ENCODE results near the gene PLCB3.

PLCB3 gene

GRCh38 chr11:64220271-64220670, 31.1 kb upstream of the PLCB3 start:
- no peak overlapping the region for H3K4me3 ChIP-seq (ENCODE audit: control insufficient read depth, low read depth, low read length)
- no peak for DNase-seq (ENCODE audit: low read depth)
- no peak for TF ChIP-seq CTCF (IDR thresholded peaks at IDR 0.05; ENCODE audit: control insufficient read depth, insufficient read depth, low read depth, low read length, missing control alignments)

- TF ChIP-seq CTCF (IDR thresholded peaks at IDR 0.05; ENCODE audit: control insufficient read depth, insufficient read depth, low read depth, low read length, missing control alignments): no peak
- H3K4me3 ChIP-seq (ENCODE audit: control insufficient read depth, low read depth, low read length): no peak overlapping the region
- DNase-seq (ENCODE audit: low read depth): no peak
Measured at GRCh38 chr11:64220798-64221197, 30.5 kb upstream of the PLCB3 start.

DNA sequence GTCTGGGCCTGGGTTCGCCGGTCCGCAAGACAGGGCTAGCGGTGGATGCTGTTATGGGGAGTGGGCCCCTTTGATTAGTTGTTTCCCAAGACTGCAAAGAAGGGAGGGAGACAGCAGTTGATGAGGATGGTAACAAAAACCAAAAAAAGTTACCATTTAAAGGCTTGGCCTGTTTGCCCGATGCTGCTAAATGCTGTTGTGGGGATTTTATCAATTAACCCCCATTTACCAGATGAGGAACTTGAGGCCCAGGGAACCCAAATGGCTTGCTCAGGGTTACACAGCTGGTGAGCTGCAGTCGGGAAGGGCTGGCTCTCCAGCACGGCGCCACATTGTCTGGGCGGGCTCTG, 28.7 kb upstream of the PLCB3 start:
- no peak for DNase-seq (ENCODE audit: low read depth)
- H3K4me3 ChIP-seq (ENCODE audit: control insufficient read depth, low read depth, low read length): no peak overlapping the region
- TF ChIP-seq CTCF (IDR thresholded peaks at IDR 0.05; ENCODE audit: control insufficient read depth, insufficient read depth, low read depth, low read length, missing control alignments): no peak

- DNase-seq (ENCODE audit: low read depth): no peak
- H3K4me3 ChIP-seq (ENCODE audit: control insufficient read depth, low read depth, low read length): no peak overlapping the region
Measured at GRCh38 chr11:64223001-64223651, 28.2 kb upstream of the PLCB3 start.

DNA sequence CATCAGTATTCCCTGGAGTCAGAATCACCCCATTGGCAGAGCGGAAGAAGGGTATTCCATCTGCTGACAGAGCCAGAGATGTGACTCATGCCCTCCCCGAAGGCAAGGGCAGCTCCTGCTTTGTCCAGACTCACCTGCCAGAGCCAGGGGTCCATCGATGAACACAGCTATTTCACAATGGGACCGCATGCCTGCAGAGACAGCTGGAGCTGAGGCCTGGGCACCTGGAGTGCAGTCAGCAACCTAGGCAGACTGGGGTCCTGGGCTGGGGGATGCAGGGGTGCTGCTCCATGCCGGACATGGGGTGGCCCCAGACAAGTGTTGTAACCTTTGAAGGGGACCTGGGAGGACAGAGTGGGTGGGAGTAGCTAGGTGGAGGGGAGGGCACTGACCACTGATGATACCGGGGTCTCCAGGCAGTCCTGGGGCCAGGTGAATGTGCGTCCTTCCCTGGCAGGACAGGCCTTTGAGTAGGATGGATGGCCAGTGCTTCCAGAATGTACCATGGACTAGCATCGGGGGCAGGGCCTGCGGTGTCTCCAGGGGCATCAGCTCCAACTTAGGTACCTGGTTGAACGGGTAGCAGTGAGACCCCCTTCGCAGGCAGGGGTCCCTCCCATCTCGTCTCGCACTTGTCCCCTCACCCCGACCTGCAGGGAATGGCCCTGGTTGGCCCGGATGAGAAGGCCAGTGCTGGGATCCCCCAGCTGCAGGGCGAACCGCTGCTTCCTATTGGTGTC, 27.0 kb upstream of the PLCB3 start:
- H3K4me3 ChIP-seq (ENCODE audit: control insufficient read depth, low read depth, low read length): no peak overlapping the region
- DNase-seq (ENCODE audit: low read depth): no peak
- no peak for TF ChIP-seq CTCF (IDR thresholded peaks at IDR 0.05; ENCODE audit: control insufficient read depth, insufficient read depth, low read depth, low read length, missing control alignments)

More at GRCh38 chr11:64223001-64223651, 28.2 kb upstream of the PLCB3 start:
- no peak for TF ChIP-seq CTCF (IDR thresholded peaks at IDR 0.05; ENCODE audit: control insufficient read depth, insufficient read depth, low read depth, low read length, missing control alignments)

DNA sequence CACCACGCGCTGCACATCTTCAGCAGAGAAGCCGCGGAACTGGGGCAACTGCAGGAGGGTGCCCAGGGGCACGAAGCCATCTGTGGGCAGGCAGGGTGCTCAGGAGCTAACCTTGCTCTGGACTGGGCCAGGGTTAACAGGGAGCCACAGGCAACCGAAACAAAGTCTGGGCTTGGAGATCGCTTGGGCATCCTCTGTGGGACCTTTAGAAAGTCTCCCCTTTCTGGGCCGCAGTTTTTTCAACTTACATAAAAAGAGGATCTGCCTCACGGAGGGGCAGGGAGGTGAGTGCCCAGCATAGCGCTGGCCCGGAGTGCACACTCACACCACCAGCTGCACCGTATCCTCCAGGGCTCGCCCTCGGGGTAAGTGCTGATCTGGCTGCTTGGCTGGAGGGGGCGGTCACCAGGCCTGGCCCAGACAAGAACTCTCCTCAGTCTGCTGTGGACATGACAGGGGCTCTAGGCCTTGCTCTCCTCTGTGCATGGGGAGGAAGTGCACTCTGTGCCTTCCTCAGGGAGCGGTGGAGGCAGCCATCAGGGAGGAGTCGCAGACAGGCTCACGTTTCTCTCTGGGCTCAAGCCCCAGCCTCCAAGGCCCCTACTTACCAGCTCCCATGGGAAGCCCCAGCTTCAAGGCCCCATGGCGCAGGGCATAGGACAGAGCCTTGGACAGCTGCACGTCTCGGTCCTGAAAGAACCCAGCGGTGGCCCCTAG, 26.3 kb upstream of the PLCB3 start:
- no peak for TF ChIP-seq CTCF (IDR thresholded peaks at IDR 0.05; ENCODE audit: control insufficient read depth, insufficient read depth, low read depth, low read length, missing control alignments)
- H3K4me3 ChIP-seq (ENCODE audit: control insufficient read depth, low read depth, low read length): peak overlapping the region; percentile 87
- no peak for DNase-seq (ENCODE audit: low read depth)
